WTC11 (cell line): ENCODE results near the gene AVL9. TPM values are rescaled to one million over a fixed set of nuclear protein-coding genes. Genes with fewer than 3 reads are reported as not detected.
"Not testable (repeated sequence)": the region's sequence is repeated elsewhere in the genome, so short reads cannot be mapped to it uniquely, and the experiment has no call there.

Experiments
- ATAC-seq: fragments of 200-7000 bp; cut with Tn5 transposase; 2 replicates; pipeline ENCODE4 v1.10.0; 2021; ENCODE audit warnings: mild to moderate bottlenecking, moderate library complexity
- CTCF ChIA-PET: fragments of 300-600 bp; sonication (Branson Sonifier 250); formaldehyde crosslinking; loops from one replicate; lab custom pipeline; 2021; ENCODE audit warnings: antibody characterized with exemption; lab: Charles Lee
- POLR2A ChIA-PET: fragments of 350-600 bp; sonication (Branson Sonifier 250); formaldehyde crosslinking; loops from one replicate; lab custom pipeline; 2021; ENCODE audit warnings: antibody characterized with exemption; lab: Charles Lee
- DNase-seq: peaks from one replicate; pipeline ENCODE4 v3.0.0; 2021; ENCODE audit warnings: low spot score
- H3K27ac Mint-ChIP-seq: 2 replicates; pipeline ENCODE4 v1.8.0; 2021; ENCODE audit warnings: mixed read lengths
- H3K27me3 Mint-ChIP-seq: 2 replicates; pipeline ENCODE4 v1.8.0; 2021; ENCODE audit warnings: low read depth, mild to moderate bottlenecking, moderate library complexity, mixed read lengths
- H3K36me3 Mint-ChIP-seq: 2 replicates; pipeline ENCODE4 v1.8.0; 2021; ENCODE audit warnings: mixed read lengths
- H3K4me1 Mint-ChIP-seq: 2 replicates; pipeline ENCODE4 v1.8.0; 2022; ENCODE audit warnings: mixed read lengths
- H3K4me3 Mint-ChIP-seq: 2 replicates; pipeline ENCODE4 v1.8.0; 2021; ENCODE audit warnings: mild to moderate bottlenecking, moderate library complexity, mixed read lengths
- H3K9me3 Mint-ChIP-seq: 2 replicates; pipeline ENCODE4 v1.8.0; 2021; ENCODE audit warnings: mixed read lengths
- ATF1 ChIP-seq: sonication (generic); formaldehyde crosslinking; IDR thresholded peaks from 2 replicates; pipeline ENCODE4 v1.8.1; 2023; ENCODE audit warnings: mild to moderate bottlenecking, moderate library complexity, missing genetic modification reagents
- CBFB ChIP-seq: sonication (generic); formaldehyde crosslinking; IDR thresholded peaks from 2 replicates; pipeline ENCODE4 v1.8.1; 2022; ENCODE audit warnings: mild to moderate bottlenecking, low read depth, missing genetic modification reagents
- CREB1 ChIP-seq: sonication (generic); formaldehyde crosslinking; IDR thresholded peaks from 2 replicates; pipeline ENCODE4 v1.8.0; 2023; ENCODE audit warnings: mild to moderate bottlenecking, missing genetic modification reagents
- CREM ChIP-seq: sonication (generic); formaldehyde crosslinking; IDR thresholded peaks from 2 replicates; pipeline ENCODE4 v1.8.1; 2022; ENCODE audit warnings: mild to moderate bottlenecking, missing genetic modification reagents, moderate library complexity
- ELF4 ChIP-seq: sonication (generic); formaldehyde crosslinking; IDR thresholded peaks from 2 replicates; pipeline ENCODE4 v1.8.1; 2022; ENCODE audit warnings: low read depth, mild to moderate bottlenecking, moderate library complexity, missing genetic modification reagents
- ETV6 ChIP-seq: sonication (generic); formaldehyde crosslinking; IDR thresholded peaks from 2 replicates; pipeline ENCODE4 v1.8.1; 2022; ENCODE audit warnings: mild to moderate bottlenecking, missing genetic modification reagents
- FOXP1 ChIP-seq: sonication (generic); formaldehyde crosslinking; IDR thresholded peaks from 2 replicates; pipeline ENCODE4 v1.8.0; 2022; ENCODE audit warnings: missing genetic modification reagents, mild to moderate bottlenecking, moderate library complexity, borderline replicate concordance
- KAT7 ChIP-seq: sonication (generic); formaldehyde crosslinking; IDR thresholded peaks from 2 replicates; pipeline ENCODE4 v1.8.1; 2023; ENCODE audit warnings: missing genetic modification reagents, mild to moderate bottlenecking, borderline replicate concordance
- MYBL2 ChIP-seq: sonication (generic); formaldehyde crosslinking; IDR thresholded peaks from 2 replicates; pipeline ENCODE4 v1.8.1; 2023; ENCODE audit warnings: mild to moderate bottlenecking, moderate library complexity, missing genetic modification reagents
- NFYB ChIP-seq: sonication (generic); formaldehyde crosslinking; conservative IDR thresholded peaks from 2 replicates; pipeline ENCODE4 v1.8.0; 2022; ENCODE audit warnings: low read depth, missing genetic modification reagents
- NR1H2 ChIP-seq: sonication (generic); formaldehyde crosslinking; IDR thresholded peaks from 2 replicates; pipeline ENCODE4 v1.9.0; 2021; ENCODE audit warnings: mild to moderate bottlenecking, moderate library complexity, missing genetic modification reagents
- NR3C1 ChIP-seq: sonication (generic); formaldehyde crosslinking; conservative IDR thresholded peaks from 2 replicates; pipeline ENCODE4 v1.8.1; 2023; ENCODE audit warnings: low read depth, mild to moderate bottlenecking, missing genetic modification reagents
- ZNF121 ChIP-seq: sonication (generic); formaldehyde crosslinking; IDR thresholded peaks from 2 replicates; pipeline ENCODE4 v1.8.0; 2023; ENCODE audit warnings: missing genetic modification reagents
- ZNF138 ChIP-seq: sonication (generic); formaldehyde crosslinking; conservative IDR thresholded peaks from 2 replicates; pipeline ENCODE4 v1.8.1; 2022; ENCODE audit warnings: mild to moderate bottlenecking, moderate library complexity, missing genetic modification reagents
- ZNF416 ChIP-seq: fragments of 250-450 bp; sonication (Bioruptor Pico); IDR thresholded peaks from 2 replicates; pipeline ENCODE4 v1.9.0; 2021; ENCODE audit warnings: mild to moderate bottlenecking, inconsistent platforms
- total RNA-seq: library from RNA; stranded (reverse); gene quantifications from 3 replicates; pipeline ENCODE4 v1.2.3, GENCODE V29; 2021
- TF ChIP-seq, protein P1 (sequence below): sonication (generic); formaldehyde crosslinking; IDR thresholded peaks from 2 replicates; pipeline ENCODE4 v1.8.0; 2022; ENCODE audit warnings: mild to moderate bottlenecking, missing genetic modification reagents
- TF ChIP-seq, protein P2 (sequence below): sonication (generic); formaldehyde crosslinking; IDR thresholded peaks from 2 replicates; pipeline ENCODE4 v1.8.0; 2023; ENCODE audit warnings: missing genetic modification reagents
- TF ChIP-seq, protein P3 (sequence below): sonication (generic); formaldehyde crosslinking; IDR thresholded peaks from 2 replicates; pipeline ENCODE4 v1.8.1; 2022; ENCODE audit warnings: missing genetic modification reagents, borderline replicate concordance
- TF ChIP-seq, protein P4 (sequence below): sonication (generic); formaldehyde crosslinking; IDR thresholded peaks from 2 replicates; pipeline ENCODE4 v1.8.1; 2022; ENCODE audit warnings: mild to moderate bottlenecking, moderate library complexity, missing genetic modification reagents
- TF ChIP-seq, protein P5 (sequence below): sonication (generic); formaldehyde crosslinking; IDR thresholded peaks from 2 replicates; pipeline ENCODE4 v1.8.1; 2022; ENCODE audit warnings: low read depth, mild to moderate bottlenecking, moderate library complexity, missing genetic modification reagents, borderline replicate concordance

AVL9 gene
- total RNA-seq, 1 experiment from 2014 or later = 55.6 TPM

DNA sequence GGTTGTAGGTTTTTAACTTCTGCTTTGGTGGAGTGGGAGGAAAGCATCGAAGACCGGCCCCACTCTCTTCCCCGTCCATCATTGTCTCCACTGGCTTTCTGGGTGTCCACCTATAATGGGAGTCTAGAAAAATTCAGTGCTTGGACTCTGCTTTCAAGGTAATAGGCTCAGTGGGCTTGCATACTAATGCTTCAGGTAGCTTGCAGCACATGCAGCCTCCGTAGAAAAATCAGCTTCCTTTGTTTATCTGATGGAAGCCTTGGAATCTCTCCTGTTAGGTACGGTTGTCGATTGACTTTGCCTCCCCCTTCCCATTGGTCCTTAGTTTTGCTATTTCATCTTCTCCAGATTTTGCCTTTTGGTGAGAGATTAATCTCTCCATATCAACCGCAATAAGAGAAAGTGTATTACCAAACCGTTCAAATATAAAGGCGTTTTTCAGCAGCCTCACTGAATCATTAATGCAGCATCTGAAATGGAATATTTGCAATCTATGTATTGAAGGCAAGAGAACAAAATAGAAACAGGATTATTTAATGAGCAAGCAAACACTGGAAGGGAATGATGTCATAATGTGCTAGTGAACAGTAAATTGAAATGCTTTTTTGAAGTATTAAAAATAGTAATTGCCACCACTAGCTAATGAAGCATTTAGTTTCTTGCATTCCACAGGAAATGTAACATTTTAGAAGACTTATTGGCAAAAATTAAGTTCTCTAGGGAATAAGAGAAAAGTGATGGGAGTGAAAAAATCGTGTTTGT lies 944 bp downstream of the AVL9 start:
- ChIA-PET POLR2A (interaction anchor here (0.7 to 1.5 kb wide), 7 partner anchors 16 to 566 kb away, joined by 3 to 8 read pairs (median 3); partner anchors contain the start of gene NT5C3A), CTCF (interaction anchor here (1.3 kb wide), 1 partner anchor 35 kb away, joined by 3 read pairs; no protein-coding TSS in a partner anchor)
- TF ChIP-seq CREM (CRISPR knock-in tag) (no peak), ETV6 (CRISPR knock-in tag) (no peak), ZNF416 (CRISPR knock-in tag) (no peak), CREB1 (CRISPR knock-in tag) (no peak), NR1H2 (CRISPR knock-in tag) (no peak), CBFB (CRISPR knock-in tag) (no peak), MYBL2 (CRISPR knock-in tag) (no peak), KAT7 (CRISPR knock-in tag) (no peak), ZNF121 (CRISPR knock-in tag) (no peak), ELF4 (CRISPR knock-in tag) (no peak), NFYB (no peak), NR3C1 (CRISPR knock-in tag) (no peak), FOXP1 (no peak), ATF1 (no peak), ZNF138 (CRISPR knock-in tag) (no peak)
- TF ChIP-seq, protein P1, sequence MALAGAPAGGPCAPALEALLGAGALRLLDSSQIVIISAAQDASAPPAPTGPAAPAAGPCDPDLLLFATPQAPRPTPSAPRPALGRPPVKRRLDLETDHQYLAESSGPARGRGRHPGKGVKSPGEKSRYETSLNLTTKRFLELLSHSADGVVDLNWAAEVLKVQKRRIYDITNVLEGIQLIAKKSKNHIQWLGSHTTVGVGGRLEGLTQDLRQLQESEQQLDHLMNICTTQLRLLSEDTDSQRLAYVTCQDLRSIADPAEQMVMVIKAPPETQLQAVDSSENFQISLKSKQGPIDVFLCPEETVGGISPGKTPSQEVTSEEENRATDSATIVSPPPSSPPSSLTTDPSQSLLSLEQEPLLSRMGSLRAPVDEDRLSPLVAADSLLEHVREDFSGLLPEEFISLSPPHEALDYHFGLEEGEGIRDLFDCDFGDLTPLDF (CRISPR knock-in tag) = no peak
- TF ChIP-seq, protein P2, sequence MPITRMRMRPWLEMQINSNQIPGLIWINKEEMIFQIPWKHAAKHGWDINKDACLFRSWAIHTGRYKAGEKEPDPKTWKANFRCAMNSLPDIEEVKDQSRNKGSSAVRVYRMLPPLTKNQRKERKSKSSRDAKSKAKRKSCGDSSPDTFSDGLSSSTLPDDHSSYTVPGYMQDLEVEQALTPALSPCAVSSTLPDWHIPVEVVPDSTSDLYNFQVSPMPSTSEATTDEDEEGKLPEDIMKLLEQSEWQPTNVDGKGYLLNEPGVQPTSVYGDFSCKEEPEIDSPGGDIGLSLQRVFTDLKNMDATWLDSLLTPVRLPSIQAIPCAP (CRISPR knock-in tag) = no peak
- TF ChIP-seq, protein P3, sequence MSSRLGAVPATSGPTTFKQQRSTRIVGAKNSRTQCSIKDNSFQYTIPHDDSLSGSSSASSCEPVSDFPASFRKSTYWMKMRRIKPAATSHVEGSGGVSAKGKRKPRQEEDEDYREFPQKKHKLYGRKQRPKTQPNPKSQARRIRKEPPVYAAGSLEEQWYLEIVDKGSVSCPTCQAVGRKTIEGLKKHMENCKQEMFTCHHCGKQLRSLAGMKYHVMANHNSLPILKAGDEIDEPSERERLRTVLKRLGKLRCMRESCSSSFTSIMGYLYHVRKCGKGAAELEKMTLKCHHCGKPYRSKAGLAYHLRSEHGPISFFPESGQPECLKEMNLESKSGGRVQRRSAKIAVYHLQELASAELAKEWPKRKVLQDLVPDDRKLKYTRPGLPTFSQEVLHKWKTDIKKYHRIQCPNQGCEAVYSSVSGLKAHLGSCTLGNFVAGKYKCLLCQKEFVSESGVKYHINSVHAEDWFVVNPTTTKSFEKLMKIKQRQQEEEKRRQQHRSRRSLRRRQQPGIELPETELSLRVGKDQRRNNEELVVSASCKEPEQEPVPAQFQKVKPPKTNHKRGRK (CRISPR knock-in tag) = no peak
- TF ChIP-seq, protein P4, sequence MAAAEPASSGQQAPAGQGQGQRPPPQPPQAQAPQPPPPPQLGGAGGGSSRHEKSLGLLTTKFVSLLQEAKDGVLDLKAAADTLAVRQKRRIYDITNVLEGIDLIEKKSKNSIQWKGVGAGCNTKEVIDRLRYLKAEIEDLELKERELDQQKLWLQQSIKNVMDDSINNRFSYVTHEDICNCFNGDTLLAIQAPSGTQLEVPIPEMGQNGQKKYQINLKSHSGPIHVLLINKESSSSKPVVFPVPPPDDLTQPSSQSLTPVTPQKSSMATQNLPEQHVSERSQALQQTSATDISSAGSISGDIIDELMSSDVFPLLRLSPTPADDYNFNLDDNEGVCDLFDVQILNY = no peak
- TF ChIP-seq, protein P5, sequence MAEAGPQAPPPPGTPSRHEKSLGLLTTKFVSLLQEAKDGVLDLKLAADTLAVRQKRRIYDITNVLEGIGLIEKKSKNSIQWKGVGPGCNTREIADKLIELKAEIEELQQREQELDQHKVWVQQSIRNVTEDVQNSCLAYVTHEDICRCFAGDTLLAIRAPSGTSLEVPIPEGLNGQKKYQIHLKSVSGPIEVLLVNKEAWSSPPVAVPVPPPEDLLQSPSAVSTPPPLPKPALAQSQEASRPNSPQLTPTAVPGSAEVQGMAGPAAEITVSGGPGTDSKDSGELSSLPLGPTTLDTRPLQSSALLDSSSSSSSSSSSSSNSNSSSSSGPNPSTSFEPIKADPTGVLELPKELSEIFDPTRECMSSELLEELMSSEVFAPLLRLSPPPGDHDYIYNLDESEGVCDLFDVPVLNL (CRISPR knock-in tag) = no peak
- Mint-ChIP-seq H3K4me3 (peak overlapping the region; percentile 90), H3K27ac (peak overlapping the region; percentile 96), H3K36me3 (peaks cover 17% of the 10 kb centered on the region), H3K27me3 (no peaks in the 10 kb centered on the region; the same call in 1 of the 2 replicates), H3K4me1 (peaks cover 29% of the 10 kb centered on the region), H3K9me3 (peaks cover 6% of the 10 kb centered on the region)
- no peak for ATAC-seq
- no peak for DNase-seq

DNA sequence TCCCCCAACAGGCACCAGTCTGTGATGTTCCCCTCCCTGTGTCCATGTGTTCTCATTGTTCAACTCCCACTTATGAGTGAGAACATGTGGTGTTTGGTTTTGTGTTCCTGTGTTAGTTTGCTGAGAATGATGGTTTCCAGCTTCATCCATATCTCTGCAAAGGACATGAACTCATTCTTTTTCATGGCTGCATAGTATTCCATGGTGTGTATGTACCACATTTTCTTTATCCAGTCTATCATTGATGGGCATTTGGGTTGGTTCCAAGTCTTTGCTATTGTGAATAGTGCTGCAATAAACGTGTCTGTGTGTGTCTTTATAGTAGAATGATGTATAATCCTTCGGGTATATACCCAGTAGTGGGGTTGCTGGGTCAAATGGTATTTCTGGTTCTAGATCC lies 4.5 kb downstream of the AVL9 start:
- Mint-ChIP-seq H3K36me3 (peaks cover 19% of the 10 kb centered on the region), H3K4me1 (peaks cover 36% of the 10 kb centered on the region)
- H3K4me3 Mint-ChIP-seq, ATAC-seq, POLR2A ChIA-PET, H3K27ac Mint-ChIP-seq, DNase-seq, H3K27me3 Mint-ChIP-seq, CTCF ChIA-PET, H3K9me3 Mint-ChIP-seq: not testable (repeated sequence)

DNA sequence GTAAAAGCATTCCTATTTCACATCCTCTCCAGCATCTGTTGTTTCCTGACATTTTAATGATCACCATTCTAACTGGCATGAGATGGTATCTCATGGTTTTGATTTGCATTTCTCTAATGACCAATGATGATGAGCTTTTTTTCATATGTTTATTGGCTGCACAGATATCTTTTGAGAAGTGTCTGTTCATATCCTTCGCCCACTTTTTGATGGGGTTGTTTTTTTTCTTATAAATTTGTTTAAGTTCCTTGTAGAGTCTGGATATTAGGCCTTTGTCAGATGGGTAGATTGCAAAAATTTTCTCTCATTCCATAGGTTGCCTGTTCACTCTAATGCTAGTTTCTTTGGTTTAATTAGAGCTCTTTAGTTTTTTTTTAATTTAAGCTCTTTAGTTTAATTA lies 4.9 kb downstream of the AVL9 start:
- peaks cover 36% of the 10 kb centered on the region for H3K4me1 Mint-ChIP-seq
- H3K27ac Mint-ChIP-seq, ATAC-seq, POLR2A ChIA-PET, DNase-seq, H3K9me3 Mint-ChIP-seq, H3K4me3 Mint-ChIP-seq, CTCF ChIA-PET, H3K27me3 Mint-ChIP-seq: not testable (repeated sequence)
- H3K36me3 Mint-ChIP-seq = peaks cover 19% of the 10 kb centered on the region
